Ascending aorta (tissue), 2 donors: ENCODE data around the gene WWC1. TPM values are rescaled to one million over a fixed set of nuclear protein-coding genes. Genes with fewer than 3 reads are reported as not detected.

Source experiments
- DNase-seq, 2 donors: peaks; one replicate each; pipeline ENCODE4 v3.0.0-alpha.2; 2019; ENCODE audit warnings: low spot score in 2 of 2
- H3K27ac ChIP-seq, 2 donors: fragments of 200-600 bp; sonication (generic); one replicate each; pipeline ENCODE4 v1.5.1; 2016 to 2017; ENCODE audit warnings: mild to moderate bottlenecking in 1 of 2
- H3K27me3 ChIP-seq: fragments of 200-600 bp; sonication (generic); one replicate; pipeline ENCODE4 v1.5.1; 2017
- H3K36me3 ChIP-seq, 2 donors: fragments of 200-600 bp; sonication (generic); one replicate each; pipeline ENCODE4 v1.5.1; 2016
- H3K4me1 ChIP-seq, 2 donors: fragments of 200-600 bp; sonication (generic); one replicate each; pipeline ENCODE4 v1.5.1; 2016 to 2017; ENCODE audit warnings: mild to moderate bottlenecking in 1 of 2
- H3K4me3 ChIP-seq, 2 donors: fragments of 200-600 bp; sonication (generic); one replicate each; pipeline ENCODE4 v1.5.1; 2016 to 2017; ENCODE audit warnings: mild to moderate bottlenecking in 1 of 2
- H3K9me3 ChIP-seq, 2 donors: fragments of 200-600 bp; sonication (generic); one replicate each; pipeline ENCODE4 v1.5.1; 2016
- CTCF ChIP-seq, 3 experiments: fragments of 200-600 bp in 2 of 3; fragments of 450-650 bp in 1 of 3; sonication (generic) in 2 of 3; IDR thresholded peaks; one replicate each; pipeline ENCODE4 v1.5.1; 2016 to 2019; ENCODE audit warnings: antibody characterized with exemption in 3 of 3, mild to moderate bottlenecking in 1 of 3, moderate library complexity in 1 of 3
- intact Hi-C: fragments of 100-400 bp; cut with DNase I; formaldehyde crosslinking; loops from one replicate; pipeline ENCODE4 v1.15.1; 2023
- total RNA-seq: library from RNA; depleted of rRNA; stranded (reverse); fragments of >200 nt; gene quantifications from one replicate; pipeline ENCODE4 v1.1.0, GENCODE V29; 2016

Gene WWC1
- total RNA-seq, 1 donor from 2014 or later, result not detected

- no peaks in the 10 kb centered on the region for H3K27me3 ChIP-seq
- TF ChIP-seq CTCF (IDR thresholded peaks at IDR 0.05), result no peak
- no peaks in the 10 kb centered on the region for H3K9me3 ChIP-seq
- DNase-seq, result no peak
- H3K4me3 ChIP-seq, result no peak overlapping the region
- H3K36me3 ChIP-seq, result no peaks in the 10 kb centered on the region
- no peaks in the 10 kb centered on the region for H3K4me1 ChIP-seq
- no peak overlapping the region for H3K27ac ChIP-seq
- intact Hi-C loops, result no loop called here
These were observed 35.6 kb downstream of the WWC1 start for GRCh38 chr5:168327019-168327421.

GRCh38 chr5:168327451-168327850, 36.0 kb downstream of the WWC1 start:
- DNase-seq, result no peak
- no peaks in the 10 kb centered on the region for H3K36me3 ChIP-seq
- no peaks in the 10 kb centered on the region for H3K4me1 ChIP-seq
- H3K27me3 ChIP-seq, result no peaks in the 10 kb centered on the region
- no peaks in the 10 kb centered on the region for H3K9me3 ChIP-seq
- intact Hi-C loops, result no loop called here
- no peak overlapping the region for H3K4me3 ChIP-seq
- no peak overlapping the region for H3K27ac ChIP-seq
- TF ChIP-seq CTCF (IDR thresholded peaks at IDR 0.05), result no peak

- Histone ChIP-seq H3K36me3 (no peaks in the 10 kb centered on the region), H3K9me3 (no peaks in the 10 kb centered on the region), H3K4me1 (no peaks in the 10 kb centered on the region), H3K4me3 (no peak overlapping the region), H3K27ac (no peak overlapping the region), H3K27me3 (no peaks in the 10 kb centered on the region)
- TF ChIP-seq CTCF (IDR thresholded peaks at IDR 0.05), result no peak
- no peak for DNase-seq
- intact Hi-C loops, result no loop called here
These were observed 36.5 kb downstream of the WWC1 start for GRCh38 chr5:168327994-168328393.

- Histone ChIP-seq H3K27me3 (no peaks in the 10 kb centered on the region), H3K4me1 (no peaks in the 10 kb centered on the region), H3K36me3 (no peaks in the 10 kb centered on the region), H3K4me3 (no peak overlapping the region), H3K9me3 (no peaks in the 10 kb centered on the region), H3K27ac (no peak overlapping the region)
- DNase-seq, result no peak
- TF ChIP-seq CTCF (IDR thresholded peaks at IDR 0.05), result no peak
- intact Hi-C loops, result no loop called here
These were observed 37.4 kb downstream of the WWC1 start for GRCh38 chr5:168328814-168329213.

- no peak for DNase-seq
- TF ChIP-seq CTCF (IDR thresholded peaks at IDR 0.05), result no peak
- no peaks in the 10 kb centered on the region for H3K4me1 ChIP-seq
- no peak overlapping the region for H3K27ac ChIP-seq
- H3K27me3 ChIP-seq, result no peaks in the 10 kb centered on the region
- no peaks in the 10 kb centered on the region for H3K9me3 ChIP-seq
- no peak overlapping the region for H3K4me3 ChIP-seq
- H3K36me3 ChIP-seq, result no peaks in the 10 kb centered on the region
- intact Hi-C loops, result no loop called here
These were observed 37.9 kb downstream of the WWC1 start for GRCh38 chr5:168329302-168329701.

- no peak for TF ChIP-seq CTCF (IDR thresholded peaks at IDR 0.05)
- H3K4me3 ChIP-seq, result no peak overlapping the region
- no peak overlapping the region for H3K27ac ChIP-seq
- intact Hi-C loops, result no loop called here
- no peaks in the 10 kb centered on the region for H3K36me3 ChIP-seq
- no peaks in the 10 kb centered on the region for H3K9me3 ChIP-seq
- DNase-seq, result no peak
- no peaks in the 10 kb centered on the region for H3K4me1 ChIP-seq
- H3K27me3 ChIP-seq, result no peaks in the 10 kb centered on the region
These were observed 40.6 kb downstream of the WWC1 start for GRCh38 chr5:168332042-168332441.
